HS-27A (cell line): Measurements from ENCODE around the gene TCAP.
A peak's percentile ranks its signal among the peaks of the same experiment; 100 is the strongest.

Experiments used
- DNase-seq: peaks from one replicate; pipeline ENCODE4 v3.0.0-alpha.2; 2012; ENCODE audit warnings: low read depth, missing footprints

Gene TCAP, protein sequence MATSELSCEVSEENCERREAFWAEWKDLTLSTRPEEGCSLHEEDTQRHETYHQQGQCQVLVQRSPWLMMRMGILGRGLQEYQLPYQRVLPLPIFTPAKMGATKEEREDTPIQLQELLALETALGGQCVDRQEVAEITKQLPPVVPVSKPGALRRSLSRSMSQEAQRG

DNA sequence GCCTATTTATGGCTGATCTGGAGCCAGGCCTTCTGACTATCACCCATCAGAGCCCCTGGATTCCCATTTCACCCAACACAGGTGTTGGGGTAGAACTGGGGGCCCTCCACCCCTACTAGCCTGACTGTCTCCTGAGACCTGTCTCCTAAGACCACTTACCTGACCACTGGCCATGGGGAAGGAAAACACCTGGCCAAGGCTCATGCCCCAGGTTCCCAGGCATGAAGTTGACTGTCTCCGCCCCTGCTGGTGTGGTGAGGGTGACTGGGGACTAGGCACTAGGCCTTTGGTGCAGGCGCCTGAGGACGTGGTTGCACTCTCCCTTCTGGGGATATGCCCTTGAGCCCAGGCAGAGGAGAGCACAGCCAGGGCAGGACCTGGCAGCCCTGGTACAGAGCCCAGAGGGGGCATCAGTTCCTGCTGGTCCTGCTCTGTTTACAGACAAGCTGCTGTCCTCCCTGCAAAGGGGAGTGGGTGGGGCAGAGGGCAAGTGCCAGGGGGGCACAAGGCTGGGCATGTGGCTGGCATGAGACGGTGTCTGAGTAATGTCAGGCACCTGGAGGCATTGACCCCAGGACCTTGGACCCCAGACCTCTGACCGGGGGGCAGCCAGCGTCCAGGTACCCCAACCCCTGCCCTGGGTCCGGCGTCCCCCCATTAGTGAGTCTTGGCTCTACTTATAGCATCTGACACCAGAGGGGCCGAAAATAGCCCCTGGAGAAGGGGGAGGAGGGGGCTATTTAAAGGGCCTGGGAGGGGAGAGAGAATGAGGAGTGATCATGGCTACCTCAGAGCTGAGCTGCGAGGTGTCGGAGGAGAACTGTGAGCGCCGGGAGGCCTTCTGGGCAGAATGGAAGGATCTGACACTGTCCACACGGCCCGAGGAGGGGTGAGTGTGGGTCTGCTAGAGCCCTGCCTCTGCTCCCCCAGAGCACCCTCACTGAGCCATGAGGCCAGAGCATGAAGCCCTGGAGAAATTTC lies at the start of gene TCAP:
Gene TCAP, plus strand, starts transcription at position 769 of the 981 bp plus-strand sequence. Its CDS starts 11 bp downstream, at position 780.
- no peak for DNase-seq

DNA sequence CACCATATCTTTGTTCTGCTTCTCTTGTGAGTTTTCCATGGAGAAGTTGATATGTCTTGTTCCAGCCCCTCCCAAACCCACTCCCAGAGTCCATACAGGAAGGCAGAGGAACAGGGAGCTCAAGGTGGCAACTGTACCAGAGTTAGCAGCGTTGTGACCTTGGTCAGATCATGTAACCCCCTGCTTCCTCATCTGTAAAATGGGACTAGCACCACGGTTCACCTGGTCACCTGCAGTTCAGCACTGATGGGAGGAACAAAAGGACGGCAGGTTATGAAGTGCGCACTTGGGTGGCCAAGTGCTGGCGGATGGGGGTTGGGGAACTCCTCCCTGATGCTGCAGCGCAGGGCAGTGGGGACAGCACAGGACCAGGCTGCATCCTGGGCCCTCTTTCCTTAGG lies 49.7 kb upstream of the TCAP start:
- DNase-seq = no peak

DNA sequence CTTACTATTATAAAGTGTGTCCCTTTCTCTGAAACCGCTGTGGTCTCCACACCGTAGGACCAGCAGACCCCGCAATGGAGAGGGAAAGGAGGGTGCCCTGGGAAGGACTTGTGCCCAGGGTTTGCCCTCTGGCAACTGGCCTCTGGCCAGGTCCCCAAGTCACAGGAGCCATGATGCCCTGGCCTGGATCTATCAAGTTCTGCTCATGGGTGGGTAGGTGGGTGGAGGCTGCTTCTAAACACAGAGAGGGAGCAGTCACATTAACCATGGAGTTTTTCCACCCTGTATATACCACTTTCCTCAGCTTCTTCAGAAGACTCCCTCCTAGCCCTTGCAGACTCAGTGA lies 48.1 kb upstream of the TCAP start:
- no peak for DNase-seq

DNA sequence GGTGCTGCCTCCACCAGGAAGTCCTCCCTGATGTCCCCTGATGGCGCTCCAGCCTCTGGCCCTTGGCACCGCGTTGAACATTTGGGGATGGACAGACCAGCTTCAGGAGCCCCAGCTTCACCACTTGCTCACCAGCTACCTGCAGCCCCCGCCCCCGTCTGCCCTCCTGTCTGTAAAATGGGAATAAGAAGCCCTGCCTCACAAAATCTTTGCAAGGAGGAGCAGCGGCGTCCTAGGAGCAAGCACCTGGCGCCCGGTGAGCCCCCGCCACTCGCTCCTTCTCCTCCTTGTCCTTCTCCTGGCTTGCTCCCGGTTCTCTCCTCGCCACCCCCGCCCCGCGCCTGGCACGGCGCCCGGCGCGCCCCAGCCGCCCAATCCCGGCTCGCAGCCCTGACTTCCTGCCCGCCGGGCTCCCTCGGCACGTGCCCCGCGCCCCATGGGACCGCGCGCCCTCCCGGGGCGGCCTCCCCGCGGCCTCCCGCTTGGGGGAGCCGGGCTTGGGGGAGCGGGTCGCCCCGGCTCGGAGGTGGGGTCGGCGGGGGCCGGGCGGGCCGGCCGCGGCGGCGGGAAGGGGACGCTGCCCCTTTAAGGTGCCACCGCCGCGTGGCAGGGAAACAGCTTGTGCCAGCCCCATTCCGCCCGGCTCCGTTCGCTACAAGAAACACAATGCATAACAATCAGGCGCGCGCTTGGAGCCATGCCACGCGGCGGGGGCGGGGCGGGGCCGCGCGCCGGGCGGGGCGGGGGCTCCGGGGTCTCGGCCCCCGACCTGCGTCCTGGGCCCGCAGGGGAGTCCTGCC lies 47.5 kb upstream of the TCAP start:
- no peak for DNase-seq

DNA sequence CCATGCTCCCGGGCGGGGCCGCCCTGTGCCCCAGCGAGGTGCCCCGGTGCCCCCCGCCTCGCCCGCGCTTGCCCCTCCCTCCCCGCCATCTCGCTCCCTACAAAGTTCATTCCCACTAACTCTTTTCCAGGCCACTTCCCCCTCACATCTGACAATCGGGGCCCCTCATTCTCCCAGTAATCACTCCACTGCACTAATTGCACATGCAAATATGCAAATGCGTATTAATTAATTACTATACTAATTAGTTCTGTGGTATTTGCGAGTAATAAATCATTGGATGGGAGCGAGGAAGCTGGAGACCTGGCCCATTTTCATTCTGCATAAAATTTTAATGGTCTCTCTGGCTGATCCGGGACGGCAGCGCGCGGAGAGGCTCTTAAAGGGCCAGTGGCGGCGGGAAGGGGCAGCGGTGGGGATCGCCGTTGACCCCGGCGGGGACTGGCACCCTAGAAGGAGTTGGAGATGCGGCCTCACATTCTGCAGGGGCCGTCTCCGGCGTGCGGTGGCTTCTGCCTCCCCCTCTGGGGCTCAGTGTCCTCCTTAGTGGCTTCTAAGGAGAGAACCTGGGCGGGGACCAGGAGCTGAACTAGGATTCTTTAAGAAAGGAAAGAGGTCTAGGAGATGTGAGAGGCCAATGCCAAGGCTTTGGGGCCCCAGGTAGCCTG lies 46.8 kb upstream of the TCAP start:
- no peak for DNase-seq

DNA sequence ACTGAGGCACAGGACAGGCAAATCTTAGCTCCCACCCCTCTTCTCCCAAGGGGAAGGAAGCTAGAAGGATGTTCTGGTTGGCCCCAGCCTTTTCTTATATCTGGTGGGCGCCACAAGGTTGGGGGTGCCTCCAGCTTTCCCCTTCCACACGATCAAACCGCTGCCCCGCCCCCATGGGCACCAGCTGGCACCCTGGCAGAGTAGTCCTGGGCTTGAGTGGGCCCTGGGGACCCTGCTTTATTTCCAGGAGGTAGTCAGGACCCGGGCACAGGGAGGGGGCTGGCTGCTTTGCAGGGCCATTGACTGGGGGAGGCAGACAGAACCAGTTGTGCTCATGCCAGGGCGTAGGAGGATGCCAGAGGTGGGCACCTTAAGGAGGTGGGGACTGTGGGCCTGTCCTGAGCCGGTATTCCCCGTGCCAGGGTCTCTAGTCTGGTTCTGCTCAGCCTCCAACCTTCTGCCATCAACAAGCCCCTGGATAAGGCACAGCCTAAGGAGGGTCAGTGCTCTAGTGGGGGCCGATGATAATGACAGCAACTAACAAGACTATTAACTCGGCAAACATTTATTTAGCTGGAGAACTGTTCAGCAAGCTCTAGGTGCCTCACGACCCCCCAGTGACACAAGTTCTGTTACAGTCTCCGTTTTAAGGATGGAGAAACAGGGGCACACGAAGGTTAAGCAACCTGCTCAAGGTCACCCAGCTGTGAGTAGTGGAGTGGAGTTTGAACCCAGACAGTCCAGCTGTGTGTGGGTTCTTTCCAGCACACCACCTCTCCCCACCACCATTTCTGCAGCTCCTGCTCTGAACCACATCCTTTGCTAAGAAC lies 46.0 kb upstream of the TCAP start:
- no peak for DNase-seq

DNA sequence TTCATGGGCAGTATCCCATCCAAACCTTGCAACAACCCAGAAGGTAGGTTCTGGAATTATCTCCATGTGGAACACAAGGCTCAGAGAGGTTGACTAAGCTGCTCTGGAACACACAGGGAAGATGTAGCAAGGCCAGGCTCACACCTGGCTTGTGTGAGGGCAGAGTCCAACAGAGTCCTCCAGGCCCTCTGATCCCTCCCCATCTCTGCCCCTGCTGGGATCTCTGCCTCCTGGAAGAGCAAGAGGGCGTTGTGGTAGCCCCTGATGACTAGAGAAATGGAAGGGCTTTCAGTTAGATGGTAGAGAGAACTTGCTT lies 45.4 kb upstream of the TCAP start:
- no peak for DNase-seq

DNA sequence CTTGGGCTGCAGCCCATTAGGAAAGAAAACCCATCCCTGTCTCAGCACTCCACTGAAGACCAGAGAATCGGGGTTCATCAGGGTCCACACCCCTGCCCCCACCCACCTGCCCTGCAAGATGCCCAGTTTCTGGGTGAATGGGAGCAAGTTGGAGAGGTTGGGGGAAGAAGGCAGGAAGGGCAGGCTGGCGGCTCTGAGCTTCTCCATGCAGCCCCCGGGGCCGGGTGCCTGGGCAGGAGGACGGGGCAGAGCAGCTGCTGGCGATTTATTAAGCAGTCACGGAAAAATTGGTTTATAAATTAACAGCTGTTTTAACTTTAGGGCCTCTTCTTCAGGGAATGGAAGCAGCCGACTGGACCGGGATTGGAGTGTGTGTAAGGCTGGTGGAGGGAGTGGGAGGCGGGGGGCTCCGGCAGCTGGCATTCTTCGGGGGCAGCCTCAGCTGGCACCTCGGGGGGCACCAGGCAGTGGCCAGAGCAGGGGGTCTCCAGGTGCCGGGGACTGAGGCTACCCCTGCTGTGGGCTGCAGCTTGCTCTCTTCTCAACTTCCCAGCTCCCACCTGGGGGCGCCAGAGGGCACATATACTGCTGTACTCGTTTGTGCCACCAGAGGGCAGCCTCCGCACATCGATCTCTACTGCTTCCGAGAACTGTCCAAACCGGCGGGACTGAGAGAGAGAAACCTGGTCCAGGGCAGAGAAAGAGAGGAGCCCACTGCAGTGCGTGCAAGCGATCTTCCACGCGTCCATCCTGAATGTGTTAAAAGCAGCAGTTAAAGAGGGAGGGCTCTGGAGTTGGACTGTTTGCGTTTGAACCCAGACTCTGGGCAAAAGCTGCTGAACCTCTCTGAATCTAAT lies 43.4 kb upstream of the TCAP start:
- peak; percentile 41 for DNase-seq

DNA sequence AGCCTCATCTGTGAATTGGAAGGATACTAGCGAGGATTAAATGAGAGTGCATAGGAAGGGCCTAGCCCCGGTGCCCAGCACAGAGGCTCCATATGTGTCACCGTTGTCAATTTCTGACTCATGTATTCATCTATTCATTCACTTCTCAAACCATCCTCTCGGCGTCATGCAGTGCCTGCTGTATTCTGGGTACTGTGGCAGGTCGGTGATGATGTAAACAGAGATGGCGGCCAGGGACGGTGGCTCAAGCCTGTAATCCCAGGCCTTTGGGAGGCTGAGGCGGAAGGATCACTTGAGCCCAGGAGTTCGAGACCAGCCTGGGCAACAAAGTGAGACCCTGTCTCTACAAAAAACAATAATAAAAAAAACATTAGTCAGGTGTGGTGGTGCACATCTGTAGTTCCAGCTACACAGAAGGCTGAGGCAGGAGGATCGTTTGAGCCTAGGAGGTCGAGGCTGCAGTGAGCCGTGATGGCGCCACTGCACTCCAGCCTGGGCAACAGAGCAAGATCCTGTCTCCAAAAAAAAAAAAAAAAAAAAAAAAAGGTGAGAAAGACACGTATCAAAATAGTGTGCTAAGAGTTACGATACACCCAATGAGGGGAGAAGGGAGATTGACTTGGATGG lies 42.7 kb upstream of the TCAP start:
- DNase-seq = no peak

DNA sequence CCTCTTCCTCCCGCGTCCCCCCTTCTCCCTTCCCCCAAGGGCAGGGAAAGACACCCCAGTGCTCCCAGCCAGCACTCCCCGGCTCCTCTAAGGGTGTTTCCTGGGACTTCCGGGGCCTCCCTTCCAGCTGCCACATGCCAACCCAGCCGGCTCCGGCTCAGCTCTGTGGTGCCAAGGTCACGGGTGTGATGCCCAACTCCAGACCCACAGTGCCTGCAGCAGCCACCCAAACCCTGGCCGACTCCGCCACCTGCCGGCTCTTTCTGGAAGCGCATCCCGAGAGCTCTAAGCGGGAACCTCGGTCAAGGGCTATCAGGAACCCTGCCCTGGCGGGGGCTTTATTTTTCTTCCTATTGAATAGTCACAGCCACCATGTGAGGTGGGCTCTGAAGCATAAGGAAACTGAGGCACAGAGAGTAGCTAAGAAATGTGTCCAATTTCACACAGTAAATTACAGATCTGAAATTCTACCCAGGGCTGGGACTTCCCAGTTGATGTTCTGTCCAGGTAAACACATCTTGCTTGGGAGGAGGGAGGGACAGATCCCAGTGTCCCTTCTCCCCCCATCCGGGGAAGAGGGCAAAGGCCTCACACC lies 41.7 kb upstream of the TCAP start:
- DNase-seq = no peak

DNA sequence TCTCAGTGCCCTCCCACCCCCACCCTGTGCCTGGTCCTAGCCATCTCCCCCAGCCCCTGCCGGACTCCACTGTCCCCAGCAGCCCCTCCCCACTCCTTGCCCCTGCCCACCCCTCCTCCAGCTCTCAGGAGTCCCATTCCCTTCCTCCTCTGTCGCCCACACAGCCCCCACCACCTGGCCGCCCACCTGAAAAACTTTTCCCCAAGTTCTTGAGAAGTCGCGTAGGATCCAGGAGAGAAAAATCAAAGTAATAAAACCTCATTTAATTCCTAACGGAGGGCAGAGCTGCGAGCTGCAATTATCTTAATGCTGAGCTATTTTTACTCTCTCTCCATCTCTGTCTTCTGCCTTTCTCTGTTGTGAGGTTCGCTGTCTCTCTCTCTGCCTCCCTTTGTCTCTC lies 40.8 kb upstream of the TCAP start:
- no peak for DNase-seq

DNA sequence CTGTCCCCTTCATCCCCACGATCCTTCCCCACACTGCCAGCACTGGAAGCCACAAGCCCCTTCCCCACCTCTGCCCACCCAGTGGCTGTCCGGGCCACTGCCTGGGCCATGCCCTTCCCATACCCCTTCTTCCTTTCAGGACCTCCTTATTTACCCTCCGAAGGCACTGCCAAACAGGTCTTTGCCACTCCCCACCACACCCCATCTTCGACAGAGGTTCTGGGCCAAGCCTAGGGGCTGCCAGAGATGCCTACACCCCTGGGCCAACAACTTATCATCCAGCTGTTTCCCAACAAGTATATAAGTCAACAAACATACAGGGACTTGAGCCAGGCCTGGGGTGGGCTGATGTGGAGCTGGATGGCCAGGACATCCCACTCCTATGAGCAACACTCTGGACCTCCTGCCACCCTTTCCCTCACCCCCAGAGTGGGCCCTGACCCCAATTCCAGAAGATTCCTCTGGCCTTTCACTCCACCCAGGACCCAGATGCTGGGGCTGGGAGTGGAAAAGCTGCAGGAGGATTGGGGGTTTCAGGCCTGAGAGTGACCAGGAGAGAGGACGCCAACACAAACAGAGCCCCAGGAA lies 39.9 kb upstream of the TCAP start:
- no peak for DNase-seq

DNA sequence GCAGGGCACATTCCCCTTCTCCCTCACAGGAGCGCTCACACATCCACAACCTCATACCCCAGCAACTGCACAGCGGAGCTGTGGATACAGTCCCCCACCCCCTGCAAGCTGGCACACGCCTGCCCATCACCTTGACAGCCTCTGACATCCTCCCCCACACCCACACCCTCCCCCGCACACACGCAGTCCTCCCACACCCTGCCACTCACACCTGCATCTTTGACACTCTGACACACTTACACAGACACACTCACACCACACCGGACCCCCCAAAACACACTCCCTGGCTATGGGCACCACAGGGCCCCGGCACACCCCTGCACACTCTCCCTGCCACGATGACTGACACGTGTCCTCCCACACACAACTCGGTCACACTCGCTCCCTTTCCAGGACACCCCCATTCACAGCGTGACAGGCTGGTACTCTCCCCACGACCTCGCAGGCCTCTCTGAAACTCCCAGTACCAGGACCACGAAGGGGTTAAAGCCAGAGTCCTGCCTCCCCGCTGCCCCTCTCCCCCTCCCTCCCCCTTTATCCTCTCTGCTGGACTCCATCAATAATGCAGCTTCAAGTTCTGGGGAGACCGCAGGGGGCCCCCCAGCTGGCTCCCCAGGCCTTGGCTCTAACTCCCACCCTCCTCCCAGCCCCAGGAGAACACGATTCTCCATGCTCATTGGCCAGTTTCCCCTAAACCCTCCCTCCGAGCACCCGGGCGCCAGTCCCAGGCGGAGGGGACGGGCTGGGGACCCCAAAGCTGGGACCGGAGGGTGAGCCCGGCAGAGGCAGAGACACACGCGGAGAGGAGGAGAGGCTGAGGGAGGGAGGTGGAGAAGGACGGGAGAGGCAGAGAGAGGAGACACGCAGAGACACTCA lies 38.7 kb upstream of the TCAP start, which contains the start of gene PPP1R1B:
Gene PPP1R1B, plus strand, starts transcription at position 782 of the 876 bp plus-strand sequence. CDS start 441 bp downstream, outside the sequence.
- DNase-seq = no peak

DNA sequence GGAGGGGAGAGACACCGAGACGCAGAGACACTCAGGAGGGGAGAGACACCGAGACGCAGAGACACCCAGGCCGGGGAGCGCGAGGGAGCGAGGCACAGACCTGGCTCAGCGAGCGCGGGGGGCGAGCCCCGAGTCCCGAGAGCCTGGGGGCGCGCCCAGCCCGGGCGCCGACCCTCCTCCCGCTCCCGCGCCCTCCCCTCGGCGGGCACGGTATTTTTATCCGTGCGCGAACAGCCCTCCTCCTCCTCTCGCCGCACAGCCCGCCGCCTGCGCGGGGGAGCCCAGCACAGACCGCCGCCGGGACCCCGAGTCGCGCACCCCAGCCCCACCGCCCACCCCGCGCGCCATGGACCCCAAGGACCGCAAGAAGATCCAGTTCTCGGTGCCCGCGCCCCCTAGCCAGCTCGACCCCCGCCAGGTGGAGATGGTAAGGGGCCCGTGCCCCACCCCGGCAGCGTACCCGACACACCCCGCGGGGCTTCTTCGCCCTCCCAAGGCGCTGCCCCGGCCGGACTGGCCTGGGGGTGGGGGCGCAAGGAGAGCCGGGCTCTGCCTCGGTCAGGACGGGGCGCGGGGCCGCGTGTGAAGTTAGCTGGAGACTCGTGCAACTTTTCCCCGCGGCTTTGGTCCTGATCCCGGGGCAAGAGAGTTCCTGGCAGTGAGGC lies 38.0 kb upstream of the TCAP start:
- DNase-seq = no peak

DNA sequence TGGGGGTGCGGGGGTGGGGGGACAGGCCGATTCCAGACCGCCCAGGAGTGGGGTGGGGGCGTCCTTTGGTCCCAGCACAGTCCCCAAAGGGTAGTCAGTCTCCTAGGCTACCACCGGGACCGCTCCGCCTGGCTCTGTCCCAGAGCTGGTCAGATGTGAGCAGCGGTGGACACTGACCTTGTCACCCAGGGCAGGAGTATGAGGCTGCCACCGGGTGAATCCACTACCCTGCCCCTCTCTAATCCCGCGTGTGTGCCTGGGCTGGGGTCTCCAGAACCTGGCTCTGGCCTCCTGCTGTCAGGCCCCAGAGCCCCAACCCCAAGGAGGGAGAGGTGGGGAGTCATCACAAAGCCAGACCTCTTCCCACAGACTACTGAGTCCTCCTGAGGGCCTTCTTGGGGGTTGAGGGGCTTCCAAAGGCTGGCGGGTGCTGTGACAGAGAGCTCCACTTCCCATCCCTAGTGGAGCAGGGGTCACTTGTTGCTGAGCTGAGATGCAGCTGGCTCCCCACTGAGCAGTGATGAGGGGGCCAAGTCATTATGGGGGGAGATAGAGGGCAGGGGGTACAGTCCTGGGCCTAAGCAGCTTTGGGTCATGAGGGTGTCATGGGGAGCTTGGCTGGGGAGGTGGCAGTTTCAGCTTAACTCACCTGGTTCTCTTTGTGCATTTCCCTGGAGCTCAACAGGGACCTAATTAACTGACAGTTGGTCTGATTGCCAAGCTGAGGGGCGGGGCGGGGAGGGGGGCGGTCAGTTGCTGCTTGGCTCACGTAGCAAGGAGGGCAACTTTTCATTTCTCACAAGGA lies 37.2 kb upstream of the TCAP start:
- no peak for DNase-seq

DNA sequence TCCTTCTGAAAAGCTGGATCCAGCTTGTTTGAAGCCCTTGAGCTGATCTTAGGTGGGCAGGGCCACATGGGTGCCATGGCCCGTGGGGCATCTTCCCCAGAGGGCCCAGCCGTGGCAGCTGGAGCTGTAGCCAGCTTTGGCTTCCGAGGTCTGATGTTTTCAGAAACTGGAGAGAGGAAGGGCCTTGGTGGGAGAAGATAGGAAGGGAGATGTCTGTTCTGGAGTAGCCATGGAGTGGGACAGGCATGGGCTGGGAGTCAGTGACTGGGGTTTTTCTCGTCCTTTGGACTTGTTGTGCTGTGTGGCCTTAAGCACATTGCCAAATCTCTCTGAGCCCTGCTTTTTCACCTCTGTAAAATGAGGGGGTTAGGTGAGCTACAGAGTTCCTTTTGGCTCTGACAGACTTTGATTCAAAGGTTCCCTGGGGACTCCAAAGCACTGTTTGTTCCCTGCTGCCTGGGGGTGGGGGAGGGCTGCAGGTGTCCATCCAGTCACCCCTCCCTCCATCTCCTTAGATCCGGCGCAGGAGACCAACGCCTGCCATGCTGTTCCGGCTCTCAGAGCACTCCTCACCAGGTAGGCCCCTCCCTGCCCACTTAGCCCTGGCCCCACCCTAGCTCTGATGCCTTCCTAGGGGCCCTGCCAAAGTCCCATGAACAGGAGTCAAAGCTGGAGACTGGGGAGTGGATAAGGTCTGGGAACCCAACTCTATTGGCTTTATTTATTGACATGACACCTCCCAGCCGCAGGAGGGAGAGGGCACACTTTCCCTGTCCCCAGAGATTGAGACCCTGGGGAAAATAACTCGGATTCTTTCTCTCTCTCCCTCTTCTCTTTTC lies 36.3 kb upstream of the TCAP start:
- DNase-seq = no peak
